ENCODE data around the gene KCNC1. TPM values are rescaled to one million over a fixed set of nuclear protein-coding genes. Genes with fewer than 3 reads are reported as not detected.

The KCNC1 gene
- 0.16 TPM in 1 of 2 replicates, not detected in the other for total RNA-seq

DNA sequence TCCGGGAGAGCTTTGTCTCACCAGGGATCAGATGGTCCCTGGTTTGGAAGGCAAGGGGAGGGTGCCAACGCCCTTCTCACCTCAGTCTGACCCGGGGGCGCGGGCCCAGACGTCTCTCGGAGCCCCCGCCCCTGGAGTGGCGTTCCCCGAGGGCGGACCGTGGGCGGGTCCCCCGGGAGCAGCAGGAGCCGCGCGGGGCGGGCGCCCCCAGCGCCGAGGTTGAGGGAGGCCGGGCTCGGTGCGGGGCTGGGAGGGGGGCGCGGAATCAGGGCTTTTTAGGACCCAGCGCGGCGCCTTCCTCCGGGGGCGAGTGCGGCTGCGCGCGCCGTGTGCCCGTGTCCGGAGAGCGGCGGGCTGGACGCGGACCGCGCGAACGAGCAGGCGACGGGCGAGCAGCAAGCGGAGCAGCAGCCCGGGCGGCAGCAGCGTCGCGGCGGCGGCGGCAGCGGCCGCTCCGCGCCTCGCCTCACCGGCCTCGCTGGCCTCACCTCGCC lies at the start of gene KCNC1:
KCNC1 (plus strand) TSS at position 364 of the 494 bp plus-strand sequence. CDS start 1,222 bp downstream, outside the sequence.

DNA sequence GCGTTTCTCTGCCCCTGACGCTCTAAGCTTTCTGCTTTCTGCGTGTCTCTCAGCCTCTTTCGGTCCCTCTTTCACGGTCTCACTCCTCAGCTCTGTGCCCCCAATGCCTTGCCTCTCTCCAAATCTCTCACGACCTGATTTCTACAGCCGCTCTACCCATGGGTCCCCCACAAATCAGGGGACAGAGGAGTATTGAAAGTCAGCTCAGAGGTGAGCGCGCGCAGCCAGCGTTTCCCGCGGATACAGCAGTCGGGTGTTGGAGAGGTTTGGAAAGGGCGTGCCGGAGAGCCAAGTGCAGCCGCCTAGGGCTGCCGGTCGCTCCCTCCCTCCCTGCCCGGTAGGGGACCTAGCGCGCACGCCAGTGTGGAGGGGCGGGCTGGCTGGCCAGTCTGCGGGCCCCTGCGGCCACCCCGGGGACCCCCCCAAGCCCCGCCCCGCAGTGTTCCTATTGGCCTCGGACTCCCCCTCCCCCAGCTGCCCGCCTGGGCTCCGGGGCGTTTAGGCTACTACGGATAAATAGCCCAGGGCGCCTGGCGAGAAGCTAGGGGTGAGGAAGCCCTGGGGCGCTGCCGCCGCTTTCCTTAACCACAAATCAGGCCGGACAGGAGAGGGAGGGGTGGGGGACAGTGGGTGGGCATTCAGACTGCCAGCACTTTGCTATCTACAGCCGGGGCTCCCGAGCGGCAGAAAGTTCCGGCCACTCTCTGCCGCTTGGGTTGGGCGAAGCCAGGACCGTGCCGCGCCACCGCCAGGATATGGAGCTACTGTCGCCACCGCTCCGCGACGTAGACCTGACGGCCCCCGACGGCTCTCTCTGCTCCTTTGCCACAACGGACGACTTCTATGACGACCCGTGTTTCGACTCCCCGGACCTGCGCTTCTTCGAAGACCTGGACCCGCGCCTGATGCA lies 15.3 kb upstream of the KCNC1 start, which contains the start of gene MYOD1:
MYOD1 (plus strand) TSS at position 544 of the 910 bp plus-strand sequence; CDS start at position 756, 212 bp downstream.

Other genes with a start within 250 kb of the KCNC1 start
- not detected in 2 replicates for gene USH1C, start 190.4 kb upstream of the KCNC1 start, total RNA-seq
- gene OTOG, start 187.5 kb upstream of the KCNC1 start, total RNA-seq = not detected in 2 replicates
- not detected in 2 replicates for gene MYOD1, start 15.2 kb upstream of the KCNC1 start, total RNA-seq

Measured in hair follicle dermal papilla cell (primary cell).